Endothelial cell of umbilical vein (primary cell): ENCODE results near the gene DAGLB.

Experiments used
- CTCF ChIP-seq, 2 donors: IDR thresholded peaks; 1 replicate in 1 of 2; 2 replicates in 1 of 2; pipeline ENCODE4 v1.5.1; 2011; ENCODE audit warnings: low read length in 2 of 2, mild to moderate bottlenecking in 2 of 2, moderate library complexity in 2 of 2, control low read depth in 1 of 2, inconsistent platforms in 1 of 2, low read depth in 1 of 2; ENCODE audit not compliant: insufficient read depth in 1 of 2; ENCODE audit errors: extremely low read depth in 1 of 2
- EZH2 ChIP-seq: IDR thresholded peaks from 2 replicates; pipeline ENCODE4 v1.6.1; 2012; ENCODE audit warnings: borderline replicate concordance, low read depth, mild to moderate bottlenecking, moderate library complexity, low read length, inconsistent platforms; ENCODE audit not compliant: severe bottlenecking
- MAX ChIP-seq: IDR thresholded peaks from 2 replicates; pipeline ENCODE4 v1.6.1; 2011; ENCODE audit not compliant: insufficient read depth, insufficient read length
- MYC ChIP-seq: IDR thresholded peaks from one replicate; pipeline ENCODE4 v1.6.1; 2011; ENCODE audit warnings: mild to moderate bottlenecking, low read depth, low read length

- TF ChIP-seq CTCF (IDR thresholded peaks at IDR 0.05; ENCODE audit: extremely low read depth in 1 of 2, insufficient read depth in 1 of 2, low read depth in 1 of 2, low read length in 2 of 2), result no peak
- no peak for TF ChIP-seq MAX
- TF ChIP-seq EZH2, result no peak
- TF ChIP-seq MYC, result no peak
Observed at GRCh38 chr7:6448943-6449543, 1.3 kb upstream of the DAGLB start.
